GM06990 (cell line): Measurements from ENCODE around the gene BEGAIN.

Source experiments
- DNase-seq: peaks from one replicate; pipeline ENCODE4 v3.0.0-alpha.2; 2011; ENCODE audit not compliant: insufficient read length; ENCODE audit errors: extremely low read depth
- H3K27me3 ChIP-seq: replicated peaks from 2 replicates; pipeline ENCODE4 v1.6.0; 2011; ENCODE audit warnings: low read length; ENCODE audit not compliant: control insufficient read depth, insufficient read depth
- H3K36me3 ChIP-seq: 2 replicates; pipeline ENCODE4 v1.5.1; 2011; ENCODE audit warnings: low read length; ENCODE audit not compliant: control insufficient read depth, insufficient read depth
- H3K4me3 ChIP-seq: replicated peaks from 2 replicates; pipeline ENCODE4 v1.5.1; 2011; ENCODE audit warnings: low read depth, mild to moderate bottlenecking, control low read depth, low read length
- TF ChIP-seq, protein P1 (sequence below): IDR thresholded peaks from 2 replicates; pipeline ENCODE4 v1.5.1; 2011; ENCODE audit warnings: low read length, control low read depth, mild to moderate bottlenecking, inconsistent platforms; ENCODE audit not compliant: insufficient read depth, poor library complexity, severe bottlenecking

BEGAIN gene

DNA sequence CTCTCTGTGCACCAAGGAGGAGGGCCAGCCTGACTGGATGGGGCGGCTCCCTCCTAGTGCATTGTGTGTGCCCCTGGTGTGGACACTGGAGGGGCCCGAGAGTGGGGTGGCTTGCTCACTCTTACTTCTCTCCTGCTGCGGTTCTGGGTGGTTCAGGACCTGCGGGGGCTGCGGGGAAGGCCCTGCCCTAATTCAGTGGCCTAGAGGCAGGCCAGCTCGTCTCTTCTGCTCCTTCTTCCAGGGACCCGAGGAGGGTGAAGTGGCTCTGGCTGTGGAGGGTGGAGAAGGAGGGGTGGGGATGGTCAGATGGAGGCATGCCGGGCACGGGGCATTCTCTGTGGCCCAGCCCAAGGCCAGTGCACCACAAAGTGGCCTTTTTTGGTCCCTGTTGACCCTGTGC, 87.1 kb downstream of the BEGAIN start:
- TF ChIP-seq, protein P1, sequence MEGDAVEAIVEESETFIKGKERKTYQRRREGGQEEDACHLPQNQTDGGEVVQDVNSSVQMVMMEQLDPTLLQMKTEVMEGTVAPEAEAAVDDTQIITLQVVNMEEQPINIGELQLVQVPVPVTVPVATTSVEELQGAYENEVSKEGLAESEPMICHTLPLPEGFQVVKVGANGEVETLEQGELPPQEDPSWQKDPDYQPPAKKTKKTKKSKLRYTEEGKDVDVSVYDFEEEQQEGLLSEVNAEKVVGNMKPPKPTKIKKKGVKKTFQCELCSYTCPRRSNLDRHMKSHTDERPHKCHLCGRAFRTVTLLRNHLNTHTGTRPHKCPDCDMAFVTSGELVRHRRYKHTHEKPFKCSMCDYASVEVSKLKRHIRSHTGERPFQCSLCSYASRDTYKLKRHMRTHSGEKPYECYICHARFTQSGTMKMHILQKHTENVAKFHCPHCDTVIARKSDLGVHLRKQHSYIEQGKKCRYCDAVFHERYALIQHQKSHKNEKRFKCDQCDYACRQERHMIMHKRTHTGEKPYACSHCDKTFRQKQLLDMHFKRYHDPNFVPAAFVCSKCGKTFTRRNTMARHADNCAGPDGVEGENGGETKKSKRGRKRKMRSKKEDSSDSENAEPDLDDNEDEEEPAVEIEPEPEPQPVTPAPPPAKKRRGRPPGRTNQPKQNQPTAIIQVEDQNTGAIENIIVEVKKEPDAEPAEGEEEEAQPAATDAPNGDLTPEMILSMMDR, result no peak
- Histone ChIP-seq H3K27me3 (no peaks in the 10 kb centered on the region), H3K36me3 (no peaks in the 10 kb centered on the region), H3K4me3 (no peak overlapping the region)
- DNase-seq, result no peak

DNA sequence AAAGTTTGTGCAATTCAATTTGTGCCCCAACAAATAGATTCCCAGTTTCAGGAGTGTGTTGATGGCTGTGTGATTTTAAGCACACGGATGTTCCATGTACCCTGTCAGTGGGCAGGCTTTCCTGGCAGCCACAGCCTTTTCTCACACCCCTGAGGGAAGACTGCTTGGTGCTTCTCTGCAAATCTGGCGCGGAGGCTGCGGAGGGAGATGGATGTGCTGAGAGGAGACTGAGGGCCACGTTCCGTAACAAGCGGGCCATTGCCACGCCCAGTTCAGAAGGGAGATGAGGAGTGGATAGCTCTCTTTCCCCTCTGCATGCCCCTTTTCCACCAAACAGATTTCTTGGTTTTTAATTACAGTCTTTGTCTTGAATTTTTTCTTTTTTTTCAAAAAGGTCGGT, 89.1 kb downstream of the BEGAIN start:
- TF ChIP-seq, protein P1, result no peak
- H3K27me3 ChIP-seq, result no peaks in the 10 kb centered on the region
- no peak overlapping the region for H3K4me3 ChIP-seq
- DNase-seq, result no peak
- H3K36me3 ChIP-seq, result no peaks in the 10 kb centered on the region

DNA sequence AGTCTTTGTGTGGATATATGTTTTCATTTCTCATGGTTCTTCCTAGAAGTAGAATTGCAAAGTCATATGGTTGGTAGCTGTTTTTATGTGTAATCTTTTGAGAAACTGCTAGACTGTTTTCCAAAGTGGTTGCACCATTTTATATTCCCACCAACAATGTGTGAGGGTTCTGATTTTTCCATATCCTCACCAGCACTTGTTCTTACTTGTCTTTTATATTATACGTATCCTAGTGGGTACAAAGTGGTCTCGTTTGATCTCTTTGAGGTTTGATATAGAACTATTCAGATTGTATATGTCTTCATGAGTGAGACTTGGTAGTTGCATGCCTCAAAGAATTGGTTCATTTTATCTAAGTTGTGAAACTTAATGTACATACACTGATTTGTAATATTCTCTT, 91.3 kb downstream of the BEGAIN start:
- DNase-seq, result no peak
- TF ChIP-seq, protein P1, result no peak
- H3K27me3 ChIP-seq, result no peaks in the 10 kb centered on the region
- H3K36me3 ChIP-seq, result no peaks in the 10 kb centered on the region
- no peak overlapping the region for H3K4me3 ChIP-seq

DNA sequence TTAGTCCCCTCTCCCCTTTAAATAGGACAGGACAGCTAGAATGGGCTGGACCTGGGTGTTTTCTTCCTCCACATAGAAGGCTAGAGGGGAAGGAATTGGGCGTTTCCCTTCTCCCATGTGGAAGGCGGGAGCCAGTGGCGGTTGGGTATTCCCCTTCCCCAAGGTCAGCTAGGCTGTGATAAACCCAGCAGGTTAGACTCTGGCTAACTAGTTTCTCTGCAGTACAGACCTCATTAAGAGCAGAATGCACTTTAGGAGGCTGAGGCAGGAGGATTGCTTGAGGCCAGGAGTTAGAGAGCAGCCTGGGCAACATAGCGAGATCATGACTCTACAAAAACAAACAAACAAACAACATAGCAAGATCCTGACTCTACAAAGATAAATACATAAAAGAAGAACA, 92.6 kb downstream of the BEGAIN start:
- Histone ChIP-seq H3K36me3 (no peaks in the 10 kb centered on the region), H3K27me3 (no peaks in the 10 kb centered on the region), H3K4me3 (no peak overlapping the region)
- TF ChIP-seq, protein P1, result no peak
- no peak for DNase-seq

DNA sequence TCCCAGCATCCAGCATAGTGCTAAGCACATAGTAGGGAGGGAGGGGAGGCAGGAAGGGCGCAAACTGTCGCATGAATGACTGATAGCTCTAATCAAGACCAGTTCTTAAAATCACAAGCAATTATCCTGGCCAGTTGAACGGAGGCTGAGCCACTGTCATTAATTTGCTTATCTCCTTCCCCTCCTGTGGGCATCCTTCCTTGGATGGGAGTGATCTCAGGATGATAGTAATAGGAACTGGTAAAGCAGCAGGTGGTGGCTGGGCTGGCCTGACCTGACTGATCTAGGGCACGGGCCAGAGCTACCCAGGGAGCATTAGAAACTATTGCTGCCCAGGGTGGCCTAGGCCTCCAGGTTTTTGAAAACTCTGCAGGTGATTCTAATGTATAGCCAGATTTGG, 97.0 kb downstream of the BEGAIN start:
- TF ChIP-seq, protein P1, result no peak

DNA sequence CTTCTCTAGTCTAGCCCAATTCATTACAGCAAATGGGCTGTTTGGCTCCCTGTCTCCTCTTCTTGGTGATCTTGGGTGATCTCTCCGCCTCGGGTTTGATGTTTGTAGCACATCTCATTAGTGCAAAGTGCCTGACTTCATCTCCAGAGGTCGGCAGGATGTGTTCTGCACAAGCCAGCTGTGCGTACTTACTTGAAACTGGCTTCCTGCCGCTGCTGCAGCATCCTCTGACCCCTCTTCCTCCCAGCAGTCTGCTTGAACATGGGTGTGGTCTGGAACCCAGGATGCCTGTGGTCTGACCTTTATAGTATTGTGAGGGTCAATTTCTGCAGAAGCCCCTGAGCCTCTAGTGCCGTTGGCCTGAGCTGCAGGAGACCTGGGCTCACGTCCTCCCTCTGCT, 99.2 kb downstream of the BEGAIN start:
- TF ChIP-seq, protein P1, result no peak
- no peaks in the 10 kb centered on the region for H3K27me3 ChIP-seq
- DNase-seq, result no peak
- no peak overlapping the region for H3K4me3 ChIP-seq
- no peaks in the 10 kb centered on the region for H3K36me3 ChIP-seq

More for the DNA sequence above, 97.0 kb downstream of the BEGAIN start:
- Histone ChIP-seq H3K36me3 (no peaks in the 10 kb centered on the region), H3K4me3 (no peak overlapping the region), H3K27me3 (no peaks in the 10 kb centered on the region)
- DNase-seq, result no peak
